ENCODE data around the gene CLASRP.
"Not testable (repeated sequence)": the region's sequence is repeated elsewhere in the genome, so short reads cannot be mapped to it uniquely, and the experiment has no call there.

CLASRP gene

GRCh38 chr19:45104658-45105349 lies 66.0 kb downstream of the CLASRP start:
- DNase-seq = no peak

DNA sequence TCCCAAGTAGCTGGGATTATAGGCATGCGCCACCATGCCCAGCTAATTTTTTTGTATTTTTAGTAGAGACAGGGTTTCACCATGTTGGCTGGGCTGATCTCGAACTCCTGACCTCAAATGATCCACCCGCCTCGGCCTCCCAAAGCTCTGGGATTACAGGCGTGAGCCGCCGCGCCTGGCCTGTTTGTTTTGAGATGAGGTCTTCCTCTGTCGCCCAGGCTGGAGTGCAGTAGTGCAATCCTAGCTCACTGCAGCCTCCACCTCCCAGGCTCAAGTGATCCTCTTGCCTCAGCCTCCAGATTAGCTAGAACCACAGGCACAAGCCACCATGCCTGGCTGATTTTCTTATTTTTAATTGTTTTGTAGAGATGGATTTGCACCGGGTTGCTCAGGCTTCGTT lies 67.5 kb downstream of the CLASRP start:
- not testable (repeated sequence) for DNase-seq

DNA sequence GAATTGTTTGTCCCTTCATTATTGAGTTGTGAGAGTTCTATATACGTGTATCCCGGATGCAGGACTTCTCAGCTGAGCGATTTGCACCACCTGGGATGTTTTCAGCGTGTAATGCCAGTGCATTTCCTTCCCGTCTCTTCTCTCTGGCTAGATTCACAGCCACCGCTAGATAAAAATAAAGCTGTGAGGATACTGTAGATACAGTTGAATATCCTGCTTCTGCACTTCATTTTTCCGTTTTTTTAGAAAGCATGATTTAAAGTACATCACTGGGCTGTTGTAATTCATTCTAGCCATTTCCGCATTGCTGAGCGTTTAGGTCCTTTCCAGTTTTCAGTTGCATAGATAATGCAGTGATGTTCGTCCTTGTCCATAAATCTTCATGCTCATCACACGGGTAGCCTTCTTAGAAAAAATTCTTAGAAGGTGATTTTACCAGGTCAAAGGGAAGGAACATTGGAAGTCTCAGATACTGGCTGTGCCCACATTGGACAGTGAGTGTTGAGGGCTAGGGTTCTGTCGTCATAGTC lies 68.8 kb downstream of the CLASRP start:
- no peak for DNase-seq

DNA sequence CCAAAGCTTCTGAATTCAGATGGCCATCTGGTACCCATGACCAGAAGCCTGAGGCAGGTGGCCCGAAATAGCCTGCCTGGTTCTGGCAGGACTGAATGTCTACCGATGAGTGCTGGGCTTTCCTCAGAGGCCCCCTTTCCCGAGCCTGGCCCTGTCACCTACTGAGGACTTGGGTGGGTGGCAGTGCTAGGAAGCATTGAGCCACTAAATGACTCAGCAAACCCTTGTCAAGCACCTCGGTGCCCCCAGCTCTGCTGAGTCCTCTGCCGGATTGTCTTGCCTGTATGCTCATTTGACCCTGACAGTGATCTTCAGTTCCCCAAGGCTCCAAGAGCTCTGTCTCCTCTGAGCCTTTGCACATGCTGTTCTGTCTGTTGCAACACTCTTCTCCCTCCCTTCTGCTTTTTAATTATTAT lies 72.0 kb downstream of the CLASRP start:
- DNase-seq = no peak

DNA sequence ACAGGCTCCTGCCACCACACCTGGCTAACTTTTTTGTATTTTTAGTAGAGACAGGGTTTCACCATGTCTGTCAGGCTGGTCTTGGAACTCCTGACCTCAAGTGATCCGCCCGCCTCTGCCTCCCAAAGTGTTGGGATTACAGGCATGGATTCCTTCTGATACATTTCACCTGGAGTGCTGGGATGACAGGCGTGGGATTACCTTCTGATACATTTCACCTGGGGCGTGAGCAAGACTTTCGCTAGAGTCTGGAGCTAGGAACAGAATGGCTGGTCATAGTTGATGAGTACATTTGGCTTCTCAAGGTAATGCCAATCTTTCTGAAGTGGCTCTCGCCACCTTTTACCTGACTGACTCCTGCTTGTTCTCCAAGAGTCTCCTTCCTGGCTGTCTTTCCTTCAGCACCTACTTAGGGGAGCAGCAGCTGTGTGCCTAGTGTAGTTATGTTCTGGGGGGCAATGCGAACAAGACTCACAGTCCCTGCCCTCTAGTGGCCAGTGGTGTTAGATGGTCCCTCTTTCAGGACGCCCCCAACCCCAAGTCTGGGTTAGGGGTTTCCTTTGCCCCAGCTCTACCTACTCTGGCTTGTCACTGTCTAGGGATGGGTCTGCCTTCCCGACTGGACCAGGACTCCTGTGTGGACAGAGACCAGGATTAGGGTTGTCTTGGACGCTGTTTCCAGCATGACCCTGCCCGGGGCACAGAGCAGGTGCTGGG lies 73.4 kb downstream of the CLASRP start:
- DNase-seq = no peak

GRCh38 chr19:45113628-45114027 lies 74.8 kb downstream of the CLASRP start:
- DNase-seq = no peak

DNA sequence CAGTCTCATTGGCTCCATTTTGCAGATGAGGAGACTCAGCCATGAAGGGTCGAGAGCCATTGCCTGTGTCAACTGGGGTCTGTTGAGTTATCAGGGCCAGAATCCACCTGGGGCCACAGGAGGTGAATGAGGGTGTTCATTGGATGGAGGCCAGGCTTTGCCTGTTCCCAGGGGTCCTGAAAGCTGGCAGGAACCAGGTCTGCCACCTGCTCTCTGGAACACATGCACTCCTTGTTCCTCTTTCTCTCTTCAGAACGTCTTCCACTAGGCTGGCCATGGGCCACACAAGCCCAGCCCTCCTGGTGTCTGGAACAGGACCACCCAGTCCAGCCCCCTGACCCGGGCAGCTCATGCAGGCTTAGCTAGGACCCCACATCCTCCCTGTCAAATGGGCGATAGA lies 75.3 kb downstream of the CLASRP start:
- no peak for DNase-seq

- no peak for DNase-seq
Observed at GRCh38 chr19:45115809-45116615, 77.2 kb downstream of the CLASRP start.

DNA sequence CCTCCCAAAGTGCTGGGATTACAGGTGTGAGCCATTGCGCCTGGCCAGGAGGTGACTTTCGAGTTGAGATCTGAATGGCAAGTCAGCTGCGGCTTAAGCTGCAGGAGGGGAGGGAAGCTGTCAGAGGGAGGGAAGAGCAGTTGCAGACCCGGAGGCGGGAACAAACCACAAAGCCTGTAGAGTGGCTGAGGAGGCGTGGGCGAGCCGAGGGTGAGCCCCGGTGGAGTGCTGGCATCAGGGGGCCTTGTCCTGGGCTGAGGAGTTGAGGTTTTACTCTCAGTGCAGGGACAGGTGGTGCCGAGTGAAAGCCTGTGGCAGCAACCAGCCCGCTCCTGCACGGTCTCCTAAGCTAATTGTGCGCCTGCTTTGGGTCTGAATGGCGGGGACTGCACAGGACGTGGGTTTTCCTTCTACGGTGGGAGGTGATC lies 78.3 kb downstream of the CLASRP start:
- DNase-seq = no peak

DNA sequence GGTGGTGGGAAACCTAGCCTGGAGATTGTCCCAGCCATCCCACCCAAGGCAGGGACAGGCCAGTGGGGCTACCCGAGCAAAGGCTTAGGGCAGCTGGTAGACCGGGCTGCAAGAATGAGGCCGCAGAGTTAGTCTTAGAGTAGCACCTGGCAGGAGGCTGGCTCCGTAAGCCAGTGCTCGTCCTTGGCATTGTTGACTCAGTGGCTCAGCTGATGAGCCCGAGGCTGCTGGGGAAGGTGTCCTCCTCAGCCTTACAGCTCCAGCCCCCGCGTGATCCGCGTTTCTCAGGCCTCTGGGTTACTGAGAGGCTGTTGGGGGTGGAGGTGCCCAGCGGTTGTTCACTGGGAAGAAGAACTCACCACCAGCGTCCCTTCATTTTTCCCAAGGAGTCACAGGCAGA lies 78.8 kb downstream of the CLASRP start:
- DNase-seq = no peak

DNA sequence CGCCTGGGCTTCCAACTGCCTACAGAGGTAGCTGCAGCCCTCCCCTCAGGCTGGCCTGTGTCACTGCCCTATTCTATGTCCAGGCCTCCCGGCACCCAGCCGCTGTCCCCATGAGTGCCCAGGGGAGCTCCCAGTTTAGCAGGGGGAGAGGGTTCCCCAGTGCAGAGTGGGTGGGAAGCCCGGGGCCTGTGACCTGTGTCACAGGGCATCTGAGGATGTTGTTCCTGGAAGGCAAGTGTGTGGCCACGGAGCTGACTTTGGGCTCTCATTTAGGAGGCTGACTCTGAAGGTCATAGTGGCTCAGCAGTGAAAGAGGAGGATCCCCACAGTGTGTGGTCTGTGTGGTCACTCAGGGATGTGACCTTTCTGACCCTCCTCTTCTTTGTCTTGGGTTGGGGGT lies 79.3 kb downstream of the CLASRP start:
- DNase-seq = no peak

GRCh38 chr19:45118591-45119355 lies 79.9 kb downstream of the CLASRP start:
- DNase-seq = not testable (repeated sequence)

DNA sequence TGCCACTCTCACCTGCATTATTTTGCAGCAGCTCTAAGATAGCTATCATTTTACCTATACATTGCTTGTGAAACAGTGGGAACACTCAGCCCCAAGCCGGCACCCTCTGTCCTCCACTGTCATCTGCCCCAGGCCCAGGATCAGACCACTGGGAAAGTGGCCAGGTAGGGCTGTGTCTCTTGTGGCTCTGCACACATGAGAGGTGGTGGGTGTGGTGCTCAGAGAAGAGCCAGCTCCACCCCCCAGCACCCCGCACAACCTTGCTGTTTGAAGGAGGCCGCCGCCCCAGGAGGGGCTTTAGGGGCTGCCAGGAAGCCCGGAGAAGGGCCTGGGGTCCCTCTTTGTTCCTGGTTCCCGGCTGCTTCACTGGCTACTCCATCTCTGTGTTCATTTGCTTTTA lies 80.7 kb downstream of the CLASRP start:
- no peak for DNase-seq

All from 8988T (cell line).